ENCODE results near the gene EML6.
"Not testable (repeated sequence)": the region's sequence is repeated elsewhere in the genome, so short reads cannot be mapped to it uniquely, and the experiment has no call there.

EML6 gene

GRCh38 chr2:54723131-54723995 is at the start of gene EML6:
EML6 (plus strand) TSS chr2:54723662; CDS start chr2:54725062, 1,400 bp downstream.
- in situ Hi-C loops (cut with MboI; ENCODE audit: low sequenced_read_pairs) = no loop called here

DNA sequence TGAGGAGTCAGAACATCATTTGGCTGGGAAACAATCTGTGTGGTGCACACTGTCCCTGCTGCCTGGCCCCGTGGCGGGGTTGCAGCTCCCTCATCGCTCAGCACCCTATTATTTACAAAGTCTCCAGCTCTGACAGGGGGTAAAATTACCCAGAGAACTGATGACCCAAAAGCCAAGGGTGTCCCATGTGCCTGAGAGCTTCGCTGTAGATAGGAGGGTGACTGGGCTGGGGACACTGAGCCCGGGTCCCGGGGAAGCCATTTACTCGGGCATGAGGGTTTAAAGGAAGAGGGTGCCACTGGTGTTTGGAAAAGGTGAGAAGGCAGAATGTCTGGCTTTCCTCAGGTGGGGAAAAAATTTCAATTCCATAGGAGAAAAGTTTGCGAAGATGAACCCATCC is 48.2 kb upstream of the EML6 start:
- in situ Hi-C loops (cut with MboI; ENCODE audit: low sequenced_read_pairs) = no loop called here

DNA sequence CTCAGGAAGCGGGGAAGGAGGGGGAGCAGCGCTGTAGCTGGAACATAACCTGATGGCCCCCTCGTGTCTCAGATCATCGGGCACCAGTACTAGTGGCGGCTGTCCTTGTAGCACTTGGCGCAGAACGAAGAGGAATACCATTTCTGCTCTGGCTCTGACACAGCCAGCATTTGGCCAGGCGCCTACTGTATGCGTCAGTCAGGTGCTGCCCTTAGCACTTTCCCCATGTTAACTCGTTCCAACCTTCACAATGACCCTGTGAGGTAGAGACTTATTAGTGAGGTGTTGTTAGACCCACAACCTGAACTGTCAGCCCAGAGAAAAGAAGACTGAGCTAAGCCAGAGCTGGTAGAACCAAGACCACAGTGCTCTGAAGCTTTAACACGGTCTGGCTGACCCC is 47.7 kb upstream of the EML6 start:
- in situ Hi-C loops (cut with MboI; ENCODE audit: low sequenced_read_pairs) = no loop called here

GRCh38 chr2:54676656-54677055 is 46.8 kb upstream of the EML6 start:
- in situ Hi-C loops (cut with MboI; ENCODE audit: low sequenced_read_pairs) = no loop called here

DNA sequence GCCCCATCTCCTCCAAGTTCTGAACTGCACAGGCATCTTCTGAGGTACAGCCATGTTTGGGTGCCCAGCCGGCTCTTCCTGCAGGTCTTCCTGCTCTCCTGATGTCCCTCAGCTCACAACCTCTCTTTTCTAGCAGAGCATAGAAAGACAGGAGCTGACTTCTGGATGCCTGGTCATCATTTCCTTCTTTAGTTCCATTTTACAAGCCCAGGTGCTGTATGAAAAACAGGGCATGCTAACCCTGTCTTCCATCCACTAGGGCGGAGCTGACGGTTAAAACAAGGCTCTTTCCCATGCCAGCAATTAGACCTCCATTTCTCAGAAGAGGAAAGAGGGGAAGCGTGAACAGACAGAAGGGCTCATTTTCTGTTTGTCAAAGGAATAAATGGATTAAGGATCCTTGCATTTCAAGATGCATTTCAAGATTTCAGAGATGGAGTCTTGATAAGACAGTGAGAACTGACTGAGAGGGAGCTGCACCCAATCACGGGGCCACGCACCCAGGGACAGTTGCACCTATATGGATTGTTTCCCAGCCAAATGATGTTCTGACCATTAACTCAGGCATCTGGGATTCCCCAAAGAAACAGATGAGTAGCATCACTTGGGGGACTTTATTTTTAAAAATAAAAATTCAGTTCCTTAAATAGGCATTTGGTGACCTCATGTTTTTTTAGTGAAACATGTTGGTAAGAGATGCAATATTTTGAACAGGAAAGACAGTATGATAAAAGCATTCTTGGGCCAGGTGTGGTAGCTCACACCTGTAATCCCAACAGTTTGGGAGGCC is 45.8 kb upstream of the EML6 start:
- in situ Hi-C loops (cut with MboI; ENCODE audit: low sequenced_read_pairs) = no loop called here

- in situ Hi-C loops (cut with MboI; ENCODE audit: low sequenced_read_pairs) = no loop called here
Observed at GRCh38 chr2:54678719-54679118, 44.7 kb upstream of the EML6 start.

- in situ Hi-C loops (cut with MboI; ENCODE audit: low sequenced_read_pairs) = no loop called here
Observed at GRCh38 chr2:54680397-54681041, 42.9 kb upstream of the EML6 start.

DNA sequence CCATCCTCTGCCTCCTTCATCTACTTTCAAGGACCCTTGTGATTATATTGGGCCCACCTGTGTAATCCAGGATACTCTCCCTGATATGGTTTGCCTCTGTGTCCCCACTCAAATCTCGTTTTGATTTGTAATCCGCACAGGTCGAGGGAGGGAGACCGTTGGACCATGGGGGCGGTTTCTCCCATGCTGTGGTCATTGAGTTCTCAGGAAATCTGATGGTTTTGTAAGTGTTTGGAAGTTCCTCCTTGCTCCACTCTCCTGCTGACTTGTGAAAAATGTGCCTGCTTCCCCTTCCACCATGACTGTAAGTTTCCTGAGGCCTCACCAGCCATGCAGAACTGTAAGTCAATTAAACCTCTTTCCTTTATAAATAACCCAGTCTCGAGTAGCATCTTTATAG is 42.0 kb upstream of the EML6 start:
- in situ Hi-C loops (cut with MboI; ENCODE audit: low sequenced_read_pairs) = no loop called here

DNA sequence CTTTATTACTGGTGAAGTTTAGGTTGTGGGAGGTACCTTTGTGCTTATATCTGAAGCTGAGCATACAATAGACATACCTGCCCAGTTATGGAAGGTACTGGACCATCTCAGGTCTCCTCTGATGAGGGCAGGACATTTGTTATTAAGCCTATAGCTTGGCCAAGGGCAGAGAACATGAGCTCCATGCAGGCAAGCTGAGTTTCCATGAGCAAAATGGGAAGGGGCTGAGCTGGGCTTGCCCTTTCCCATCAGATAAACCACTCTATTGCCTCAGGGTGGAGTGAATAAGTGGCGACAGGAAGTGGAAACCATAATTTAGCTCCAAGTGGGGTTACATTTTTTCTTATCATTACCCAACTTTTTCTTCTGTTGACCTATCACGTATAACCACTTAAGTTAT is 39.9 kb upstream of the EML6 start:
- in situ Hi-C loops (cut with MboI; ENCODE audit: low sequenced_read_pairs) = no loop called here

- in situ Hi-C loops (cut with MboI; ENCODE audit: low sequenced_read_pairs) = no loop called here
Observed at GRCh38 chr2:54685263-54685775, 38.1 kb upstream of the EML6 start.

- in situ Hi-C loops (cut with MboI; ENCODE audit: low sequenced_read_pairs) = no loop called here
Observed at GRCh38 chr2:54687595-54688152, 35.8 kb upstream of the EML6 start.

DNA sequence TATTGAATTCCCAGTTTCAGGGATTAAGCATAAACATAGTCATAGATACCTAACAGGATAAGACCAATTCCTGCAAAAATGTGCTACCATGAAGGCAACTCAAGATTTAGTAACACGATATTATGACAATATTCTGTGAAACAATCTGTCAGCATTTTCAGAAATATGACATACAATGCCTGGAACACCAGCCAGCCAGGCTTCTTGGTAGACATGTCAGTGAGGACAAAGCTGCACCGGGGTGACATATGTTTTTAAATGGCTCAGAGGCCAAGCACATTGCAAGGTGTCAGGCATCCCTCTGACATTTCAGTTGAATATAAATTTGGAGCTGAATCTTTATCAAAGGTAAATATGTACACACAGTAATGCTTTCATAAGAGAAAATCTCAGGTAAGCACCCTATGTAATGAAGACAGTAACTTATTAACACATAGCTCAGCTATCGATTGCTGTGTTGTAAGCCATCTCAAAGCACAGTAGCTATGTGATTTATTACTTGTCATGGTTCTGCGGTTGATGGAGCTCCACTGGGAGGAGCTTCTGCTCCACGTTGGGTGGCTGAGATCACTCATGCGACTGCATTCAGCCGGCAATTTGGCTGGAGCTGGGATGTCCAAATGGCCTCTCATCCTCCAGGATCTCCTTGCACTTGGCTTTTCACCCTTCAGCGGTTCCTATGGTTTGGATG is 31.9 kb upstream of the EML6 start:
- in situ Hi-C loops (cut with MboI; ENCODE audit: low sequenced_read_pairs) = no loop called here

- in situ Hi-C loops (cut with MboI; ENCODE audit: low sequenced_read_pairs) = no loop called here
Observed at GRCh38 chr2:54692556-54692955, 30.9 kb upstream of the EML6 start.

- in situ Hi-C loops (cut with MboI; ENCODE audit: low sequenced_read_pairs) = no loop called here
Observed at GRCh38 chr2:54695378-54695777, 28.1 kb upstream of the EML6 start.

DNA sequence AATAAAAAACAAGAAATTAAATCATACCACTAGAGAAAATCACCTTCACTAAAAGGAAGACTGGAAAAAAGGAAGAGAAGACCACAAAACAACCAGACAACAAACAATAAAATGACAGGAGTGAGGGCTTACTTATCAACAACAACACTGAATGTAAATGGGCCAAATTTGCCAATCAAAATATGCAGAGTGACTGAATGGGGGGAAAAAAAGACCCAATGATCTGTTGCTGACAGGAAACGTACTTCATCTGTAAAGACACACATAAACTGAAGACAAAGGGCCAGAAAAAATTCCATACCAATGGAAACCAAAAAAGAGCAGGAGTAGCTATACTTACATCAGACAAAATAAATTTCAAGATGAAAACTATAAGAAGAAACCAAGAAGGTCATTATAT is 25.5 kb upstream of the EML6 start:
- in situ Hi-C loops (cut with MboI; ENCODE audit: low sequenced_read_pairs) = no loop called here

DNA sequence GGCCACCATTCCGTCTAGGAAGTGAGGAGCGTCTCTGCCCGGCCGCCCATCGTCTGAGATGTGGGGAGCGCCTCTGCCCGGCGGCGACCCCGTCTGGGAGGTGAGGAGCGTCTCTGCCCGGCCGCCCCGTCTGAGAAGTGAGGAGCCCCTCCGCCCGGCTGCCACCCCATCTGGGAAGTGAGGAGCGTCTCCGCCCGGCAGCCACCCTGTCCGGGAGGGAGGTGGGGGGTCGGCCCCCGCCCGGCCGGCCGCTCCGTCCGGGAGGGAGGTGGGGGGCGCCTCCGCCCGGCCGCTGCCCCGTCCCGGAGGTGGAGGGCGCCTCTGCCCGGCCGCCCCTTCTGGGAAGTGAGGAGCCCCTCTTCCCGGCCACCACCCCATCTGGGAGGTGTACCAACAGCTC is 24.5 kb upstream of the EML6 start:
- in situ Hi-C loops (cut with MboI; ENCODE audit: low sequenced_read_pairs) = not testable (repeated sequence)

DNA sequence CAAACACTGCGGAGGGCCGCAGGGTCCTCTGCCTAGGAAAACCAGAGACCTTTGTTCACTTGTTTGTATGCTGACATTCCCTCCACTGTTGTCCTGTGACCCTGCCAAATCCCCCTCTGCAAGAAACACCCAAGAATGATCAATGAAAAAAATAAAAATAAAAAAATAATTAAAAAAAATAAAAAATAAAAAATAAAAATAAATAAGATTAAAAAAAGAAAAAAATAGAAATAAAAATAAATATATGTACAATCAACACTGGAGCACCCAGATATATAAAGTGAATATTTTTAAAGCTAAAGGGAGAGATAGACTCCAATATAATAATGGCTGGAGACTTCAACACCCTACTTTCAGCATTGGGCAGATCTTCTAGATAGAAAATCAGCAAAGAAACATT is 23.8 kb upstream of the EML6 start:
- in situ Hi-C loops (cut with MboI; ENCODE audit: low sequenced_read_pairs) = loop anchor here (10.0 kb wide), 1 partner anchor 175 kb away; no protein-coding TSS in a partner anchor

DNA sequence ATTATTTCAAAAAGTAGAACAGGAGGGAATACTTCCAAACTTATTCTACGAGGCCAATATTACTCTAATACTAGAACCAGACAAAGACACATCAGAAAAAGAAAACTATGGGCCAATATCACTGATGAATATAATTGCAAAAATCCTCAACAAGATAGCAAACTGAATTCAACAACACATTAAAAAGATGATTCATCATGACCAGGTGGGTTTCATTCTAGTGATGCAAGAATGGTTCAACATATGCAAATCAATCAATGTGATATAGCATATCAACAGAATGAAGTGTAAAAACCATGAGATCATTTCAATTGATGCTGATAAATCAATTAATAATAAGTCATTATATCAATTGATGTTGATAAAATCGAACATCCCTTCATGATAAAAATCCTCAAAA is 22.4 kb upstream of the EML6 start:
- in situ Hi-C loops (cut with MboI; ENCODE audit: low sequenced_read_pairs) = loop anchor here (10.0 kb wide), 1 partner anchor 176 kb away; no protein-coding TSS in a partner anchor

DNA sequence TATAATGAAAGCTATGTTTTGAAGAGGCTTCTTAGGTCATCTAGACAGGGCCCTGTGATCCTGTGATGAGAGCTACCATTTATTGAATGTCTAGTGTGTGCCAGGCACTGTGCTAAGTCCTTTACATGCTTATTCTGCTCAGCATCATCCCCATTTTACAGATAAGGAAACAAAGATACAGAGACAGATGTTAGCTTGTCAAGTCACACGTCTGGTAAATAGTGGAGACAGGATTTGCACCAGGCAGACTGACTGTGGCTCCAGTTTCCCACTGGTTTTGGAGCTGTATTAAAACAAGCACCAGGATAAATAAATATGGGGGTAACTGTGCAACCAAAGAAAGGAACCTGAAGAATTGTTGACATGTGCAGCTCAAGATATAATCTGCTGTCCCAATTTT is 19.2 kb upstream of the EML6 start:
- in situ Hi-C loops (cut with MboI; ENCODE audit: low sequenced_read_pairs) = loop anchor here (10.0 kb wide), 1 partner anchor 179 kb away; no protein-coding TSS in a partner anchor
